Left lung (tissue), 10 donors: Measurements from ENCODE around the gene CD69. TPM values are rescaled to one million over a fixed set of nuclear protein-coding genes. Genes with fewer than 3 reads are reported as not detected.

ENCODE experiments used
- ATAC-seq: fragments of 200-7000 bp; cut with Tn5 transposase; one replicate; pipeline ENCODE4 v1.9.1; 2020; ENCODE audit warnings: moderate library complexity
- DNase-seq, 4 donors: peaks; one replicate each; pipeline ENCODE4 v3.0.0-alpha.2; 2013 to 2020
- H3K27ac ChIP-seq, 2 donors: fragments of 200-600 bp; sonication (generic) in 1 of 2; one replicate each; pipeline versions ENCODE4 v1.5.0 to v1.8.0; 2020 to 2021
- H3K27me3 ChIP-seq, 2 donors: fragments of 200-600 bp; sonication (generic) in 1 of 2; one replicate each; pipeline versions ENCODE4 v1.5.0 to v1.8.0; 2020 to 2021
- H3K36me3 ChIP-seq, 2 donors: fragments of 200-600 bp; sonication (generic) in 1 of 2; one replicate each; pipeline versions ENCODE4 v1.5.0 to v1.8.0; 2020 to 2021
- H3K4me1 ChIP-seq, 2 donors: fragments of 200-600 bp; one replicate each; pipeline ENCODE4 v1.8.0; 2021
- H3K4me3 ChIP-seq, 2 donors: fragments of 200-600 bp; sonication (generic) in 1 of 2; one replicate each; pipeline versions ENCODE4 v1.5.0 to v1.8.0; 2020 to 2021; ENCODE audit warnings: mild to moderate bottlenecking in 1 of 2
- H3K9me3 ChIP-seq, 2 donors: fragments of 200-600 bp; sonication (generic) in 1 of 2; one replicate each; pipeline versions ENCODE4 v1.5.0 to v1.8.0; 2020 to 2021
- intact Hi-C, 2 donors: fragments of 100-400 bp; cut with DNase I; formaldehyde crosslinking; loops; one replicate each; pipeline versions ENCODE4 v1.11.2 to v1.14.2; 2022
- polyA plus RNA-seq, 6 donors: library from polyadenylated mRNA; unstranded; fragments of 120-200 nt; gene quantifications; one replicate each; pipeline ENCODE4 v1.2.1, GENCODE V29; 2013; ENCODE audit not compliant: insufficient read length in 6 of 6
- total RNA-seq, 2 donors: library from RNA; stranded (reverse); fragmentation: NEBNext Ultra II Directional; extraction: Animal tissue kit (Norgen Biotek cat#: 25700); gene quantifications; one replicate each; pipeline ENCODE4 v1.2.1, GENCODE V29; 2021
- TF ChIP-seq, protein P1 (sequence below), 2 donors: fragments of 200-600 bp; sonication (generic) in 1 of 2; IDR thresholded peaks; one replicate each; pipeline versions ENCODE4 v1.5.0 to v1.8.0; 2021; ENCODE audit warnings: antibody characterized with exemption in 2 of 2
- donor health status: DM: no; HTN: yes; CAD: no.
- donor health status: DM: no; HTN: no; CAD: no.

CD69 gene
- total and polyA plus RNA-seq, 8 donors, result 2.8 to 7.0 (median 5.4) TPM

DNA sequence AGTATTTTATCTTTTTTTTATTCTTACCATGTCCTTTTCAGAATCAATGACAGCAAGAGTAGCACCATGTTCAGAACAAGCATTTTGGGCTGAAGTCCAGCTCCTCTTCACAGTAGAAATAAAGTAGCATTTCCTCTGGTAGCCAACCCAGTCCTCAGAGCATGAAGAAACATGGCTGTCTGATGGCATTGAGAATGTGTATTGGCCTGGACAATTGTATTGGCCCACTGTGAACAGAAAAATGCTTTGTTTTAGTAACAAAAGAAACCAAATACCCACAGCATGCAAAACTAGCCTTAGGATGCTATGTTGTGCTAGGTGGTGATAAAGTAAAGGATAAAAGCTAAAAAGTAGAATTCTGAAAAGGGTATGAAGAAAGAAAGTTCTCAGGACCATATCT lies 5.7 kb downstream of the CD69 start:
- H3K4me3 ChIP-seq, result no peak overlapping the region
- ATAC-seq, result no peak
- H3K27ac ChIP-seq, result no peak overlapping the region
- peaks cover 0 to 10% of the 10 kb centered on the region in 2 donors for H3K36me3 ChIP-seq
- TF ChIP-seq, protein P1, sequence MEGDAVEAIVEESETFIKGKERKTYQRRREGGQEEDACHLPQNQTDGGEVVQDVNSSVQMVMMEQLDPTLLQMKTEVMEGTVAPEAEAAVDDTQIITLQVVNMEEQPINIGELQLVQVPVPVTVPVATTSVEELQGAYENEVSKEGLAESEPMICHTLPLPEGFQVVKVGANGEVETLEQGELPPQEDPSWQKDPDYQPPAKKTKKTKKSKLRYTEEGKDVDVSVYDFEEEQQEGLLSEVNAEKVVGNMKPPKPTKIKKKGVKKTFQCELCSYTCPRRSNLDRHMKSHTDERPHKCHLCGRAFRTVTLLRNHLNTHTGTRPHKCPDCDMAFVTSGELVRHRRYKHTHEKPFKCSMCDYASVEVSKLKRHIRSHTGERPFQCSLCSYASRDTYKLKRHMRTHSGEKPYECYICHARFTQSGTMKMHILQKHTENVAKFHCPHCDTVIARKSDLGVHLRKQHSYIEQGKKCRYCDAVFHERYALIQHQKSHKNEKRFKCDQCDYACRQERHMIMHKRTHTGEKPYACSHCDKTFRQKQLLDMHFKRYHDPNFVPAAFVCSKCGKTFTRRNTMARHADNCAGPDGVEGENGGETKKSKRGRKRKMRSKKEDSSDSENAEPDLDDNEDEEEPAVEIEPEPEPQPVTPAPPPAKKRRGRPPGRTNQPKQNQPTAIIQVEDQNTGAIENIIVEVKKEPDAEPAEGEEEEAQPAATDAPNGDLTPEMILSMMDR (IDR thresholded peaks at IDR 0.05), result no peak
- no peak for DNase-seq
- H3K9me3 ChIP-seq, result no peaks in the 10 kb centered on the region
- intact Hi-C loops, result loop anchor here in 1 of 2 donors (5.0 kb wide), 1 partner anchor 42 kb away; no protein-coding TSS in a partner anchor
- no peaks in the 10 kb centered on the region for H3K27me3 ChIP-seq
- peaks cover 0 to 15% of the 10 kb centered on the region in 2 donors for H3K4me1 ChIP-seq

GRCh38 chr12:9754099-9754927 lies 6.4 kb downstream of the CD69 start:
- Histone ChIP-seq H3K4me3 (no peak overlapping the region), H3K27ac (no peak overlapping the region), H3K27me3 (no peaks in the 10 kb centered on the region), H3K36me3 (peaks cover 0 to 10% of the 10 kb centered on the region in 2 donors), H3K9me3 (no peaks in the 10 kb centered on the region), H3K4me1 (peaks cover 0 to 12% of the 10 kb centered on the region in 2 donors)
- ATAC-seq, result no peak
- TF ChIP-seq, protein P1 (IDR thresholded peaks at IDR 0.05), result no peak
- no peak for DNase-seq
- intact Hi-C loops, result no loop called here

DNA sequence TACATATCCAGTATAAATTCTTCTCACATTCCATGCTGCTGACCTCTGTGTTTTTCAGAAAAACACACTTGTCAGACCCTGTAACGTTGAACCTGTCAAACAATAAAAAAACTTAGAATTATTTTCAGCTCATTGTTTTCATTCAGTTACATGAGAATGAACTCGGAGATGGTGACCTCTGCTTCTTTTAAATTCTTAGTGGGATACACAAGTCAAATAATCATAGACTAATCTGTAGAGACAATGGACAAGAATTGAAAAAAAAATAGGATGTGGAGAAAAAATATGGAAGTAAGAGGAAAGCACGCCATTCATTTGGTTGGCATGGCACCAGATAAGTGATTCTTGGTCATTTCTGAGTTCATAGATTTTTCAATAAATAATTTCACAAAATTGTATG lies 7.2 kb downstream of the CD69 start:
- Histone ChIP-seq H3K27ac (no peak overlapping the region), H3K9me3 (no peaks in the 10 kb centered on the region), H3K4me3 (no peak overlapping the region), H3K36me3 (peaks cover 0 to 10% of the 10 kb centered on the region in 2 donors), H3K27me3 (no peaks in the 10 kb centered on the region), H3K4me1 (peaks cover 0 to 19% of the 10 kb centered on the region in 2 donors)
- TF ChIP-seq, protein P1 (IDR thresholded peaks at IDR 0.05), result no peak
- DNase-seq (no peak), ATAC-seq (no peak)
- intact Hi-C loops, result no loop called here

DNA sequence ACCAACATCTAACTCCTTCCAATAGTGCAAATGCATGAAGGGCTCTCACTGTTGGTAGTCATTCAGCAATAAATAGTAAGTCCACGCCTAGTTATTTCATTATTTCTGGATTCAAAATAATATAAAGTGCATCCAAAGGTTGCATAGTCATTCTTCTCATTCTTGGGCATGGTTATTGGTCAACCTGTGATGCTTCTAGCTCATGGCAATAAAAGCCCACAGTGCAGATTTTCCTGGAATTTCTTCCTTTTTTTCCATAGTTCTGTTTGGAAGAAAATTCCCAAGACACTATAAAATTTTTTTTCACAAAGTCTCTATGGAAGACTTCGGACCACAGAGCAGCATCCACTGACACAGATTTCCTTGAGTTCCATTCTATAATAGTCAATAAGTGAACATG lies 7.6 kb downstream of the CD69 start:
- no peak for ATAC-seq
- H3K9me3 ChIP-seq, result no peaks in the 10 kb centered on the region
- intact Hi-C loops, result no loop called here

More for the DNA sequence above, 7.6 kb downstream of the CD69 start:
- Histone ChIP-seq H3K4me1 (peaks cover 0 to 20% of the 10 kb centered on the region in 2 donors), H3K36me3 (peaks cover 0 to 10% of the 10 kb centered on the region in 2 donors), H3K4me3 (no peak overlapping the region), H3K27me3 (no peaks in the 10 kb centered on the region), H3K27ac (no peak overlapping the region)
- DNase-seq, result no peak
- TF ChIP-seq, protein P1 (IDR thresholded peaks at IDR 0.05), result no peak
